DMS 273 (cell line): ENCODE measurements around the gene ACTL10.
A peak's percentile ranks its signal among the peaks of the same experiment; 100 is the strongest.

Experiments
- DNase-seq: peaks from one replicate; lab custom pipeline; 2025; ENCODE audit not compliant: unreplicated experiment; lab: John Stamatoyannopoulos, UW

Gene ACTL10

DNA sequence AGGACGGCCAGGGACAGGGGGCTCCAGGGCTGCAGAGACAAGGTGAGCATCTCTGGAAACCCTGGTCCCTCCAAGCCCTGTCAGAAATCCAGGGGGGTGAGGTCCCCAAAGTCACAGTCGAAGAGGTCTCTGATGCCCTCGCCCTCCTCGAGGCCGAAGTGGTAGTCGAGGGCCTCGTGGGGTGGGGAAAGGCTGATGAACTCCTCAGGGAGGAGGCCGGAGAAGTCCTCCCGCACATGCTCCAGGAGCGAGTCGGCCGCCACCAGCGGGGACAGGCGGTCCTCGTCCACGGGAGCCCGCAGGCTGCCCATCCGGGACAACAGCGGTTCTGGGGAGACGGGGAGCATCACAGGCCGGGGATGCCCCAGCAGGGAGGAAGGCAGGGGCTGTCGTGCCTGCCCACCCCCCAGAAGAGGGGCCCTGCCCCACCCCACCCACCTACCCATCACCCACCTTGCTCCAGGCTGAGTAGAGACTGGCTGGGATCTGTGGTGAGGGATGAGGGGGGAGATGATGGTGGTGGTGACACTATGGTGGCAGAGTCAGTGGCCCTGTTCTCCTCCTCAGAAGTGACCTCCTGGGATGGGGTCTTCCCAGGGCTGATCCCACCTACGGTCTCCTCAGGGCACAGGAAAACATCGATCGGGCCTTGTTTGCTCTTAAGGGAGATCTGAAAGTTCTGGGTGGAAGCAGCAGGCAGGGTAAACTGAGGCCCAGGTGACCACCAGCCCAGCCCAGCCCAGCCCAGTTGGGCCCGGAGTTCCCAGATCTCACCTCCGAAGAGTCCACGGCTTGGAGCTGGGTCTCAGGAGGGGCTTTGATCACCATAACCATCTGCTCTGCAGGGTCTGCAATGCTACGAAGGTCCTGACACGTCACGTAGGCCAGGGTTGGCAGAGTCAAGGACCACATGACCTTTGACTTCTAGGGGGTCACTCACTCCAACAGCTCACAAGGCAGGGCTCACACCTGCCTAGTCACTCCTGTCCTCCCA lies 10.2 kb downstream of the ACTL10 start:
- DNase-seq = no peak

DNA sequence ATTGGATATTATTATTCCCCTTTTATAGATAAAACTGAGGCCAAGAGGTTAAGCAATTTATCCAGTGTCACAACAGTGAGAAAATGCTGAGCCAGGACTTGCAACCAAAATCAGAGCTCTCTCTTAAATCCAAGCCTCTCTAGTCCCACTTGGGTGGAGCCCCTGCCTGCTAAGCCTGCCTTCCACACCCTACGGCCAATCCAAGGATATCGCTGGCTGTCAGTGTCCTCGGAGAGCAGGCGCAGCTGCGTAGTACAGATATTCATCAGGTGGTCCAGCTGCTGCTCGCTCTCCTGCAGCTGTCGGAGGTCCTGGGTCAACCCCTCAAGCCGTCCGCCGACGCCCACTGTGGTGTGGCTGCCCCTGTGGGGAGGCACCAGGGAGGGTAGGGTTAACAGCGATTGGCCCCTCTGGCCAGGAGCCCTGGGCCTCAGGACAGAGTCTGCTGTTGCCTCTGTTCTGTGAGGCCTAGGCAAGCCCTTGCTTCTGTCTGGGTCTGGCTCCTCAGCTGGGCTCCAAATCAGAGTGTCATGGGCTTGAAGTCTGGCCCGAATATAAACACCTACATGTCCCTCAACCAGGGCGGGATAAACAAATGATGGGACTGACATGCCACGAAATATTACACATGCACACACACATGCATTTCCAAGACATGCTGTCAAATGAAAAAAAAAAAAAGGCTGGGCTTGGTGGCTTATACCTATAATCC lies 11.4 kb downstream of the ACTL10 start:
- DNase-seq = no peak

DNA sequence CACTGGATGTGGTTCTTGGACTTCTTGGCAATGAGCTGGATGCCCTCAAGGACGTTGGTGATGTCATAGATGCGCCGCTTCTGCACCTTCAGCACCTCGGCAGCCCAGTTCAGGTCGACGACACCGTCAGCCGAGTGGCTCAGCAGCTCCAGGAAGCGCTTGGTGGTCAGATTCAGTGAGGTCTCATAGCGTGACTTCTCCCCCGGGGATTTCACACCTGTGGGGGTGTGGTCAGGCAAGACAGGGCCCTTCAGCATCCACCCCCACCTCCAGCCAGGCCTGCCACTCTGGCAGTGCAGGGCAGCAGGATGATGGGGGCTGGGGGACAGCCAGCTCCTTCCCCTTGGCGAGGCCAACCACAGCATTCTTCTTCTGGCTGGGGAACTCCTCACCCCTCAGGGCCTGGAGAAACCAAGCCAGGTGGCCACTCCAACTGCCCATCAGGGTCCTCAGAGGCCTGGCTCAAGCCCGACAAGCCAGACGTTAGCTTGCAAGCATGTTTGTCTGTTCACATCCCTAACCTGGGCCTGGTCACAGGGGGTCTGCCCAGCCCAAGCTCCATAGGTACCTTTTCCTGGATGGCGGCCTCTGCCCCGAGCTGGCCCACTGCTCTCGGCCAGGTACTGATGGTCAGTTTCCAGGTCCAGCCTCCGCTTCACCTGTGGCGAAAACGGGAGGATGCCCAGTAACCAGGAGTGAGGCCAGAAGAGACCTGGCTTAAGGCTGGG lies 13.2 kb downstream of the ACTL10 start:
- no peak for DNase-seq

DNA sequence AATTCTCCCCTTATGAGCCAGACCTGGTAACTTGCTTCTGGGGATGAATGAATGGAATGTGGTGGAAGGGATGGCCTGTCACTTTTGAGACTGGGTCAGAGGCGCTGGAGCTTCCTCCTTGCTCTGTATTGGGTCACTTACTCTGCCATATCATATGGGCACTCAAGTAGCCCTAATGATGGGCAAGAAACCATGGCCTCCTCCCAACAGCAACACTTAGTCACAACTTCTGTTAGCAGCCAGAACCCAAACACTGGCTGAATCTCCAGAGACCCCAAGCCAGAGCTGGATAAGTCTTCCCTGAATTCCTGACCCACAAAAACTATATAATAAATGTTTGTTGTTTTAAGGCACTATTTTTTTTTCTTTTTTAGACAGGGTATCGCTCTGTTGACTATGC lies 13.9 kb downstream of the ACTL10 start:
- DNase-seq = no peak

DNA sequence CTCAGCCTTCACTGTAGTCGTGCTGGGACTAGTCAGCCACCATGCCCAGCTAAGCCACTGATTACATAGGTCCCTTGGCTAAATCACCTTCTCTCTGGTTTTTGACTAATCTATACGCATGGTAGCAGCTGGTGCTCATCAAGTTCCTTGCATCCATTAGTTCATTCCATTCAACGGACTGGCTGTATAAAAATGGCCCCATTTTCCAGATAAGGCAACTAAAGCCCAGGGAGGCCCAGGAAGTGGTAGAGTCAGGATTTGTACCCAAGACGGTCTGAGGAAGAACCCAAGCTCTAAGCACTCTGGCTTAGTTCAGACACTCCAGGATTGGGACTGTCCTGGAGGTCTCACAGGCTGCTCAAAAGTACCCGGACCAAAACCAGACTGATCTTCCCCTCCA lies 14.5 kb downstream of the ACTL10 start:
- DNase-seq = no peak

DNA sequence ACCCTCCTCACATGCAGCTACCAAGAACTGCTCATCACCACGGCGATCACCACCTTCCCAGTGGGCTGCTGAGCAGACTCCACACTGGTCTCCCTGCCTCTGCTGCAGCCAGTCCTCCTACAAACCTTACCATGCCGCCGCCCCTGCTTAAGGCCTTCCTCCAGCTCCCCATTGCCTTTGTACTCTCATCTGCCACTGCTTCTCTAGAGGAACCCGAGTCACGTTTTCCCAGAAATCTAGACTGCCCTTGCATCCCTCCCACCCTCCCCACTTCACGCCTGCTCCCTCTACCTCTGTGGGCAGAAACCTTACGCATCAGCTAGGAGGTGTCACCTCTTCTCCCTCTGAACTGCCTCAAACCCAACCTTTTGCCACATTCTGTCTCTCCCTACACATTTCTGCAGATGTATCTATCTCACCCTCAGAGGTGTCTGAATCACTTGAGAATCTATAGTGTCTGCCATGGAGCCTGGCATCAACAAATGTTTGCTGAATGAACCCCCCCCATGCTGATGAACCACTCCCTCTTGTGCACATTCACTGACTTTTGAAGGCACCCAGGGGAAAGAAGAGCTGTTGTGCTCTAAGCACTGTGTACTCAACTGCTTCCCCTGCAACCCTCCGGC lies 15.1 kb downstream of the ACTL10 start:
- DNase-seq = no peak

DNA sequence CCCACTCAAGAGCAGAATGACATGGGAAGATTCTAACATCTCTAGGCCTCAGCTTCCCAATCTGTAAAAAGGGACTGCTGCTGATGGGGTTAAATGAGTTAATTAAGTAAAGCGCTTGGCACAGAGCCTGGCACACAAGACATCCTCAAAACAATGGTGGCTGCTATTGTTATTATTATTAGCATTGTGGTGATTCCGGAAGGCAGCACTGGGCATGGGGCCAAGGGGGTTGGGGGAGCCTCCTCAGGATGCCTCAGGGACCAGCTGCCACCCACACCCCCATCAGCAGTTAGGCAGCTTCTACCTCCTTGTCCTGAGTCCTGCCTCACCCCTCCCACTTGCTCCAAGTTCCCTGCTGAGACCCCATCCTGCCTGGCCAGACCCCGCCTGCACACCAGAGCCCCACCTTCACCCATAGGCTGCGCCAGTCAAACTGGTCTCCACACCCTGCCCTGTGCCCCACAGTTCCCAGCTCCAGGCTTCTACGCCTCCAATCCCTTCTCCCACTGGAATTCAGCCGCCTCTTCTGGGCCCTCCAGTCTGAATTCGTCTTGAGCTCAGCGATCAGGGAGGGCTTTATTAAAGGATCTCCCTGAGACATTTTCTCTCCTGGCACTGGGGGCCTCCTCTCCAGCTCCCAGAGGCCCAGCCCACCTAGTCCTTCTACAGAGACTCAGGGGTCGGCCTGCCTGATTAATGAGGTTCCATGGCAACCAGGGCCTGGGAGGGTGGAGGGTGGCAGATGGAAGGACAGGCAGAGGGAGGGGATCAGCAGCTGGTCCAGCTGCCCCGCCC lies 18.0 kb downstream of the ACTL10 start:
- peak; percentile 96 for DNase-seq

DNA sequence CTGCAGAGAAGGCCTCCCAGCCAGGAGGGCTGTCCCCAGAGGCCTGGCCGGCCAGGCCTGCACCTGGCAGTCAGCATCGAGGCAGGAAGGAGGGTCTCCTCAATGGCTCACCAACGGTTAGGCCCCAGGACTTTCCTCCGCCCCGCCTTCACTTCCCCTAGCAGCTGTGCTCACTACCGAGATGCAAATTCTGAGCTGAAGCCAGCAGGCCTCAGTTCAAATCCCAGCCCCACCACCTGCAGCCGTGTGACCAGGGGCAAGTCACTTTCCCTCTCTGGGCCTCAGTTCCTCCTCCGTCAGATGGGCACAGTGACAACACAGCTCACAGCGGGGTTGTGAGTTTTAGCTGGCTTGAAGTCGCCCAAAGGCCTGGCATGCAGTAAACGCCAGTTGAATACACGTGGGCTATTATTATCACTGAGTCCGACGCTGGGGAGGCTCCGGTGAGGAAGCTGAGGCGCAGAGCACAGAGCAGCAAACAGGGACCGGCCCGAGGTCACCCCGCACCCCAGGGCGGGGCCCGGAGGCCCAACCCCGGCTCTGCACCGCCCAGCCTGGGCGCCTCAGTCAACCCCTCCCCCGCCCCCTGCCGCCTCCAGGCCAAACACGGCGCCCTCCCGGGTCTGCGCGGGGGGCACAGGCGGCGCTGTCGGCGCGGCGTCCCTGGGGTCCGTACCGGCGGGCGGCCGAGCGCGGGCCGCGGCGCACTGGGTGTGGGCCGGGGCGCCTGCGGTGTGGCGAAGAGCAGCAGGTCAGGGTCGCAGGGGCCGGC lies 18.8 kb downstream of the ACTL10 start:
- DNase-seq = peak; percentile 96

DNA sequence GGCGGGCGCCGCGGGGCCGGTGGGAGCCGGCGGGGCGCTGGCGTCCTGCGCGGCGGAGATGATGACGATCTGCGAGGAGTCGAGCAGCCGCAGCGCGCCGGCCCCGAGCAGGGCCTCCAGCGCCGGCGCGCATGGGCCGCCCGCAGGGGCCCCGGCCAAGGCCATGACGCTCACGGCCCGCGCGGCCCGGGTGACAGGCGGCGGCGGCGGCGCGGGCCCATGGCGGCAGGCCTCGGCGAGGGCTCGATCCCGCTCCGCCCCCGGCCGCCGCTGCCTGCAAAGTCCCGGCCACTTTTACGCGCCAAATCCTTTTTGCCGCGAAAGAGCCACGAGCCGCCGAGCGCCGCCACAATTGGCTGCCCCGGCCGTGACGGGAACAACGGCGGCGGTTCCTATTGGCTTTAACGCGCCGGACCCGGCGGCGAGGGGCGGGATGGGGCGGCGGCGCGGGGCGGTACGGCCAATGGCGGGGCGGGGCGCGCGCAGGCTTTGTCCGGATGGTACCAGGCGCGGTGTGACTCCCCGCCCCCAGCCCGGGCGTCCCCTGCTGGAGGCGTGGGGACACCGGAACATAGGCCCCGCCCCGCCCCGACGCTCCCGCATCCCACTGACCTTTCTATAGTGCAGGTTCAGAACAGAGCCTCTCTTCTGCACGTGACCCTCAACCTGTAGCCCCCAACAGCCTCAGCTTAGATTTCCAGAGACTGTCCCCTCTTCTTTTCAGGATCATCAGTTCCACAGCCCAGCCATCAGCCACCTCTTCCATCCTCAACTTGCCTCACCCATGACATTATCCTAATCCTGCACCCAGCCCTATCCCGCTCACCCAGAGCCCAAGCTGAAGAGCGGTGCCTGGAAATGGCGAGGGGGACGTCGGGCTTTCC lies 19.6 kb downstream of the ACTL10 start, which contains the start of gene E2F1:
Gene E2F1, minus strand, starts transcription at position 286 of the 884 bp plus-strand sequence. Its CDS starts 121 bp downstream, at position 165.
- DNase-seq = peak; percentile 99

DNA sequence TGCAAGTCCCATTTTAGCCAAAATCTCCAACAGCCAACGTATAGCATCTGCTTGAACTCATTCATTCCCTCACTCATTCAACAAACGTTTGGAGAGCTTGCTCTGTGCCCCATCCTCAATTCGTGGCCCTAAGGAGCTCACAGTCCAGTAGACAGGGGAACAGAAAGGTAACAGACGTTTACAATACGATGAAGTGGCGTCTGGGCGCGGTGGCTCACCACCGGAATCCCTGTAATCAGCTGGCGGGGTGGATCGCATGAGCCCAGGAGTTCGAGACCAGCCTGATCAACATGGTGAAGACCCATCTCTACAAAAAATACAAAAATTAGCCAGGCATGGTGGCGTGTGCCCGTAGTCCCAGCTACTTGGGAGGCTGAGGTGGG lies 20.2 kb downstream of the ACTL10 start:
- no peak for DNase-seq

DNA sequence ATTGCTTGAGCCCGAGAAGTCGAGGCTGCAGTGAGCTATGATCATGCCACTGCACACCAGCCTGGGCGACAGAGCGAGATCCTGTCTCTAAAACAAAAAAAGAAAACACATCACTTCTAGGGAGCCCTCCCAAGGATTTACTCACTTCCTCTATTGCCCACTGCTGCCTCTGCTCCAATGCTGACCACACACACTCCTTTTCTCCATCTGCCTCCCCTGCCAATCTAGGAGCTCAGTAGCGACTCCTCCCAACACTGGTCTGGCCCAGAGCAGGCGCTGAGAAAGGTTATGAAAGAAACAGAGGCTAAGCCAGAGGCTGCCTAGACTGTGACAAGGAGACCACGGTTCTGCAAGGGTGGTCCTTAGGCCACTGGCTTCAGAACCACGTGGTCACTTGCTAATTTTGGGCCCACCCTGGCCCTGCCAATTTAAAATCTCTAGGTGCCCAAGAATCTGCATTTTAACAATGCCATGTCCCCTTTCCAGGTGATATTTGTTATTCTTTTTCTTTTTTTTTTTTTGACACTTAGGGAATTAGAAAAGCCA lies 20.7 kb downstream of the ACTL10 start:
- DNase-seq = no peak

DNA sequence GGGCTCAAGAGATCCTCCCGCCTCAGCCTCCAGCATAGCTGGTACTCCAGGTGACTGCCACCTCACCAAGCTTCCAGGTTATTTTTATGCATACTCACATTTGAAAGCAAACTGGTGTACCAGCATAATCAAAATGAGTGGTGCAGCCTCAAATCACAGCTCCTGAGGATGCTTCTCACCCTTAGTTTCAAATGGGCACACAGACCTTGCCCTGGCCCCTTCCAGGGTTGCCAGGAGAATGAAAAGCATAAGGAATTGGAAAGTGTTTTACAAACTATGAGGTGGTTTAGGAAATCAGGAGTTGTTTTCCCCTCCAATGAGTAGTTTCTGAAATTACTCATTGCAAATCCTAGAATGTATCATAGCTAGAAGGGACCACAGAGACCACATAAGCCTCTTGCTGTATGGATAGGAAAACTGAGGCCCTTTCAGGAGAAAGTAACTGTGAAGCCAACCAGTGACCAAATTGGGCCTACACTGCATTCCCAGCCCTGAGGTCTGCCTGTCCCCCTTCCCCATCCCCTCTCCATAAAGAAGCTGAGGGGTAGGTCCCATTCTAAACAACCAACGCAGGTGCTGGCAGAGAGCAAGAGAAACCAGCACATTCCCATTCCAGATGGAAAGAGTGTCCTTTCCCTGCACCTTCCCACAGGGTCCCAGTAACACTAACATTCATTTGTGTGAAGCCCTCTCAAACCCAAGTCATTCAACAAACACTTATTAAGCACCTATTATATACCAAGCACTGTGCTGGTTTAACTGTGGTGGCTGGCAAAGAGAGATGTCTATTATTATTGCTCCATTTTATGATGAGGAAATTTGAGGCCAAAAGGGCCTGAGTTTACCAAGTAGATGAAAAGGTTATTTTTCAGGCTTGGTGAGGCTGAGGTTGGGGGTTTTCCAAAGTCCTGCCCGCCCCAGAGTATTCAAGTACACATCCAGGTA lies 21.5 kb downstream of the ACTL10 start:
- no peak for DNase-seq

DNA sequence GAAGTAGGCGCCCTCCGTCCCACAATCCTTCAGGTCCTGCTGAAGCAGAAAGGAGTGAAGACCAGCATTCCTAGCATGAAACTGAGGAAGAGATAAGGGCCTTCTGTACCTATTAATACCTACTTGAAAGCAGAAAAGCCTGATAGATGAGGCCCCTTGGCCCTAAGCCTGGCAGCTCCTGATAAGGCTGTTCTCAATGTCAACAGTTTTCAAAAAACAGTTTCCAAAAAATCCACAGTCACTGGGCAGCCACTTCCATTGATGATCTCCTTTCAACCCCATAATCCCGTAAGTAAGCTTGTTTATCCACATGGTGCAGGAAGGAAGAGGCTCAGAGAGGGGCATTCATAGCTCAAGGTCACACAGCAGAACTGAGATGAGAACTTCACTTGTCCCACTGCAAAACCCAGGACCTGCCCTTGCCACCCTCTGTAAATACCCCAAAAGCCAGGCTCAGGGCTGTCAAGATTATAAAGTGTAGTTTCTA lies 22.2 kb downstream of the ACTL10 start:
- no peak for DNase-seq

DNA sequence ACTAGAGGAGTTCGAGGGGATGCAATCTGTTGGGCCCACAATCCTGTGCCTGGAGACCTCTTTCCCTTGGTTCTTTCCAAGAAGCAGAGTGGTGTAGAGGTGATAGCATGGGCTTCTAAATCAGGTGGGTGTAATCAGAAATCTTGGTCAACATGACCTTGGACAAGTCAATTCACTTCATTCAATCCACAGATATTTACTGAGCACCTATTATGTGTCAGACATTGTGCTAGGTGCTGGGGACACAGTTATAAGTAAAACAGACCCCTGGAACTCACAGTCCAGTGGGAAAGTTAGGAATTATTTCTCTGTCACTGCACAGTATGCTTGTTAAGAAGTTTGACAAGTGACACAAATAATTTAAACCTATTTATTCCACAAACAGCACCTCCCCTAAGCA lies 22.8 kb downstream of the ACTL10 start:
- DNase-seq = no peak

DNA sequence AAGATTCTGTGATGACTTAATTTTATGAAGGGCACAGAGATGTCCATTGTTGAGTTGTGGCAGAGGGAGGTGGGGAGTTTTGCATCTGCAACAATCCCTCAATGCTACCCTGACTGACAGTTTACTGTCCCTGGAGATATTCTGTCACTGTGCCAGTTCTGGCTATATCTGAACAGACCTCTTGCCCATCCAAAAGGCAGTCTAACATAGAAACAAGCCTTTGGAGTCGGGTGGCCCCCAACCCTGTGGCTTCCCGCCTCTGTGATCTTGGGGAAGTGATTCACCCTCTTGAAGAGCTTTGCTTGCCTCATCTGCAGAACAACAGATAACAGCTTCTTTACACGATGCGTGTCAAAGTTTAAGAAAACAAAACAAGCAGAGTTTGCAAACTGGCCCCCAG lies 23.2 kb downstream of the ACTL10 start:
- DNase-seq = no peak

DNA sequence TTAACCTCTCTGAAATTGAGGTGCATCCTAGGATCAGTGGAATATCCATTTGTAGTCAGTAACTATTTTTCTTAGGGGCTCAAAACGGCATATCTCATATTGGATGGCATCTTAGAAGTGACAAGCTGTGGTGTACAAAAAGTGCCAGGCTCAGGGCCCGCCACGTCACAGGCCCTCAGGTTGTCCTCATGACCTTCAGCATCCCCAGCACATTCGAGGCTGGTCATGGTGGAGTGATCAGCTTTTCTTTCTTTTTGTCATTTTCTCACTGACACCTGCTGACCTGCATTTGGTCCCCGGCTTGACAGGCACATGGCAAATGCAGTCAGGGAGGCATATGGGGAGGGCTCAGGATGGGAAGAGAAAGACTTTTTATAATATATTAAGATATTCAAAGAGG lies 26.5 kb downstream of the ACTL10 start:
- no peak for DNase-seq
